Keratinocyte (primary cell): ENCODE results near the gene SCYGR8. TPM values are rescaled to one million over a fixed set of nuclear protein-coding genes. Genes with fewer than 3 reads are reported as not detected.

Experiments
- DNase-seq: peaks from one replicate; pipeline ENCODE4 v3.0.0-alpha.2; 2011; ENCODE audit warnings: low read depth, missing footprints, low spot score
- FAIRE-seq: peaks from 2 replicates; lab custom pipeline; 2011; peaks lifted over from hg19 to GRCh38; lab: Jason Lieb, UNC
- H2AFZ ChIP-seq: 2 replicates; pipeline ENCODE4 v1.6.0; 2012; ENCODE audit warnings: low read length, control low read depth, inconsistent platforms; ENCODE audit not compliant: control insufficient read depth
- H3K27ac ChIP-seq: 2 replicates; pipeline ENCODE4 v1.5.1; 2011; ENCODE audit warnings: low read length; ENCODE audit not compliant: control insufficient read depth, insufficient read depth
- H3K27me3 ChIP-seq: 3 replicates; pipeline ENCODE4 v1.6.0; 2011; ENCODE audit warnings: low read length; ENCODE audit not compliant: control insufficient read depth, insufficient read depth; ENCODE audit errors: extremely low read depth
- H3K36me3 ChIP-seq, 2 experiments: 2 replicates in 1 of 2; 3 replicates in 1 of 2; pipeline ENCODE4 v1.5.1; 2011; ENCODE audit warnings: low read length in 2 of 2, mild to moderate bottlenecking in 1 of 2; ENCODE audit not compliant: control insufficient read depth in 2 of 2, insufficient read depth in 2 of 2; ENCODE audit errors: extremely low read depth in 1 of 2
- H3K4me1 ChIP-seq: 3 replicates; pipeline ENCODE4 v1.5.1; 2011; ENCODE audit warnings: low read length; ENCODE audit not compliant: control insufficient read depth, insufficient read depth; ENCODE audit errors: extremely low read depth
- H3K4me2 ChIP-seq: 3 replicates; pipeline ENCODE4 v1.6.0; 2011; ENCODE audit warnings: low read depth, low read length; ENCODE audit not compliant: control insufficient read depth, insufficient read depth; ENCODE audit errors: extremely low read depth
- H3K4me3 ChIP-seq, 3 experiments: fragments of 200-600 bp in 1 of 3; sonication (generic) in 1 of 3; 2 replicates in 2 of 3; 3 replicates in 1 of 3; pipeline ENCODE4 v1.5.1; 2011 to 2016; ENCODE audit warnings: low read length in 3 of 3, mild to moderate bottlenecking in 3 of 3, control low read depth in 2 of 3, inconsistent platforms in 1 of 3, low read depth in 1 of 3, mixed read lengths in 1 of 3, mixed run types in 1 of 3, moderate library complexity in 1 of 3; ENCODE audit not compliant: control insufficient read depth in 2 of 3, insufficient read depth in 2 of 3; ENCODE audit errors: extremely low read depth in 1 of 3
- H3K79me2 ChIP-seq: 2 replicates; pipeline ENCODE4 v1.6.0; 2012; ENCODE audit warnings: low read length; ENCODE audit not compliant: control insufficient read depth, insufficient read depth
- H3K9ac ChIP-seq: 3 replicates; pipeline ENCODE4 v1.6.0; 2011; ENCODE audit warnings: low read length; ENCODE audit not compliant: control insufficient read depth, insufficient read depth; ENCODE audit errors: extremely low read depth
- H3K9me1 ChIP-seq: 3 replicates; pipeline ENCODE4 v1.6.0; 2011; ENCODE audit warnings: low read length; ENCODE audit not compliant: control insufficient read depth, insufficient read depth; ENCODE audit errors: extremely low read depth
- H3K9me3 ChIP-seq: 2 replicates; pipeline ENCODE4 v1.5.1; 2012; ENCODE audit warnings: low read depth, low read length; ENCODE audit not compliant: control insufficient read depth
- H4K20me1 ChIP-seq: 3 replicates; pipeline ENCODE4 v1.6.0; 2011; ENCODE audit warnings: low read length; ENCODE audit not compliant: control insufficient read depth, insufficient read depth; ENCODE audit errors: extremely low read depth
- CTCF ChIP-seq, 3 experiments: IDR thresholded peaks in 1 of 3; conservative IDR thresholded peaks in 1 of 3; optimal IDR thresholded peaks in 1 of 3; 2 replicates in 2 of 3; 3 replicates in 1 of 3; pipeline versions ENCODE3 to v1.5.1; 2011; ENCODE audit warnings: low read length in 3 of 3, mild to moderate bottlenecking in 3 of 3, moderate library complexity in 2 of 3, control low read depth in 1 of 3, inconsistent platforms in 1 of 3; ENCODE audit not compliant: insufficient read depth in 2 of 3; ENCODE audit errors: extremely low read depth in 1 of 3
- EZH2 ChIP-seq: IDR thresholded peaks from one replicate; pipeline ENCODE4 v1.6.1; 2012; ENCODE audit warnings: inconsistent platforms, mild to moderate bottlenecking, low read length, moderate library complexity
- dilution Hi-C: fragments of 300-500 bp; cut with MboI; formaldehyde crosslinking; loops from one replicate; pipeline ENCODE4 v1.7.0; 2020; ENCODE audit warnings: low sequenced_read_pairs; ENCODE audit not compliant: extremely low pct_ligation_motif_present
- polyA plus RNA-seq, 5 experiments: library from polyadenylated mRNA; depleted of rRNA in 3 of 5; stranded (reverse) in 3 of 5; stranded (forward) in 1 of 5; unstranded in 1 of 5; fragments of >200 nt; gene quantifications; 1 replicate in 1 of 5; 2 replicates in 3 of 5; 3 replicates in 1 of 5; pipeline versions ENCODE4 v1.2.1 to v1.2.3, GENCODE V29; 2011 to 2012; ENCODE audit warnings: missing spikeins in 2 of 5, low read depth in 1 of 5, low replicate concordance in 1 of 5

SCYGR8 gene
- polyA plus RNA-seq, 1 donor (not counting 4 experiments of a cell fraction or from before 2014, with no cell fraction given), result not detected

GRCh38 chr2:227765788-227766372, 20.2 kb downstream of the SCYGR8 start:
- Histone ChIP-seq H4K20me1 (no peaks in the 10 kb centered on the region), H3K4me2 (no peak overlapping the region), H3K9me3 (no peaks in the 10 kb centered on the region), H3K27ac (no peak overlapping the region), H3K9me1 (no peaks in the 10 kb centered on the region), H3K27me3 (no peaks in the 10 kb centered on the region), H3K79me2 (no peaks in the 10 kb centered on the region), H3K9ac (no peak overlapping the region), H3K36me3 (no peaks in the 10 kb centered on the region), H3K4me3 (no peak overlapping the region), H3K4me1 (no peaks in the 10 kb centered on the region), H2AFZ (peak overlapping the region; percentile 26)
- TF ChIP-seq EZH2 (no peak), CTCF (optimal IDR thresholded peaks at IDR 0.05 in 1 of 3, IDR thresholded peaks at IDR 0.05 in 1 of 3, conservative IDR thresholded peaks at IDR 0.05 in 1 of 3; ENCODE audit: extremely low read depth in 1 of 3, insufficient read depth in 2 of 3, low read length in 3 of 3) (no peak)
- dilution Hi-C loops, result no loop called here
- no peak for DNase-seq
- FAIRE-seq, result peak; percentile 67

DNA sequence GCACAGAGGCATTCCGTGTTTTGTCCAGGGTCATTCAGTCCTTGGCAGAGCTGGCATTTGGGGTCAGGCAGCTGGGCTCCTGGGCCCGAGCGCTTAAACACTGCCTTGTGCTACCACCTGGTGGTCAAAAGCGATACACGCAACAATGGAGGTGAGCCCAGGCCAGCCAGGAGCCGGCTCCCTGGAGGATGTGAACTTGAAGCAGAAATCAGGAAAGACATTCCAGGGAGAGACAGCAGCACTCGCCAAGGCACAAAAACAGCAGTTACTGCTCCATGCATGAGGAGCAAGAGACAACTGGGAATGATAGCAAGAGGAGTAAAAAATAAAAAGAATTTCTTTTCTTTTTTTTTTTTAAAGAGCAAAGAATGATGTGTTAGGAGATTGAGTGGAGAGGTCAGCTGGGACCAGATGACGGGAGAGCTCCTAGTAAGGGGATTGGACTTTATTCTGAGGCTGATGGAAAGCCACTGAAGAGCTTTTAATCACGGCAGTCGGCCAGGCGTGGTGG, 20.7 kb downstream of the SCYGR8 start:
- Histone ChIP-seq H3K4me1 (no peaks in the 10 kb centered on the region), H3K79me2 (no peaks in the 10 kb centered on the region), H3K4me2 (no peak overlapping the region), H4K20me1 (no peaks in the 10 kb centered on the region), H3K9ac (no peak overlapping the region), H3K9me1 (no peaks in the 10 kb centered on the region), H3K27me3 (no peaks in the 10 kb centered on the region), H2AFZ (no peak overlapping the region), H3K36me3 (no peaks in the 10 kb centered on the region), H3K27ac (no peak overlapping the region), H3K4me3 (no peak overlapping the region), H3K9me3 (no peaks in the 10 kb centered on the region)
- FAIRE-seq (no peak), DNase-seq (no peak)
- TF ChIP-seq EZH2, result no peak
- TF ChIP-seq CTCF (optimal IDR thresholded peaks at IDR 0.05 in 1 of 3, IDR thresholded peaks at IDR 0.05 in 1 of 3, conservative IDR thresholded peaks at IDR 0.05 in 1 of 3; ENCODE audit: extremely low read depth in 1 of 3, insufficient read depth in 2 of 3, low read length in 3 of 3), result peak; percentile 82 to 87 (median 84)
- dilution Hi-C loops, result no loop called here
